Astrocyte (in vitro differentiated cells and primary cell): ENCODE results near the gene SAP30BP.

Experiments
- CTCF ChIP-seq: IDR thresholded peaks from 2 replicates; pipeline ENCODE4 v1.5.1; 2011; ENCODE audit warnings: low read depth, mild to moderate bottlenecking, inconsistent platforms, low read length, moderate library complexity; ENCODE audit not compliant: insufficient read depth
- EZH2 ChIP-seq: IDR thresholded peaks from 2 replicates; pipeline ENCODE4 v1.6.1; 2012; ENCODE audit warnings: mild to moderate bottlenecking, low read length, inconsistent platforms; ENCODE audit not compliant: insufficient read depth

- TF ChIP-seq CTCF (no peak), EZH2 (no peak)
Measured at GRCh38 chr17:75637551-75637950, 29.6 kb upstream of the SAP30BP start.
